HL-60 (cell line): ENCODE results near the gene STRIP2.

Experiments
- GABPA ChIP-seq: IDR thresholded peaks from 2 replicates; pipeline ENCODE4 v1.6.1; 2012; ENCODE audit warnings: low read depth
- POLR2AphosphoS5 ChIP-seq: IDR thresholded peaks from 2 replicates; pipeline ENCODE4 v1.6.1; 2012; ENCODE audit warnings: low read depth
- SPI1 ChIP-seq: IDR thresholded peaks from 2 replicates; pipeline ENCODE4 v1.6.1; 2012; ENCODE audit warnings: low read depth, mild to moderate bottlenecking, borderline replicate concordance
- TF ChIP-seq, protein P1 (sequence below): IDR thresholded peaks from 2 replicates; pipeline ENCODE4 v1.6.1; 2012; ENCODE audit warnings: low read depth; ENCODE audit not compliant: insufficient replicate concordance
- TF ChIP-seq, protein P2 (sequence below): IDR thresholded peaks from one replicate; pipeline ENCODE4 v1.5.1; 2011; ENCODE audit warnings: low read length, control low read depth, inconsistent platforms; ENCODE audit not compliant: insufficient read depth

DNA sequence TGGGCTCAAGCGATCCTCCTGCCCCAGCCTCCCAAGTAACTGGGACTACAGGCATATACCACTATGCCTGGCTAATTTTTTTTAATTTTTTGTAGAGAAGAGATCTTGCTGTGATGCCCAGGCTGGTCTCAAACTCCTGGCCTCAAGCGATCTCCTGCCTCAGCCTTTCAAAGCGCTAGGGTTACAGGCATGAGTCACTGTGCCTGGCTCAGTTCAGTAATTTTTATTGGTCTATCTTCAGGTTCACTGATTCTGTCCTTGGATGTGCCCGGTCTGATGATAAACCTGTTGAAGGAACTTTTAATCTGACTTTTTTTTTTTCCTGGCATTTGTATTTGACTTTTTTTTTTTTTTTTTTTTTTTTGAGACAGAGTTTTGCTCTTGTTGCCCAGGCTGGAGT, 40.1 kb upstream of the STRIP2 start:
- TF ChIP-seq, protein P1, sequence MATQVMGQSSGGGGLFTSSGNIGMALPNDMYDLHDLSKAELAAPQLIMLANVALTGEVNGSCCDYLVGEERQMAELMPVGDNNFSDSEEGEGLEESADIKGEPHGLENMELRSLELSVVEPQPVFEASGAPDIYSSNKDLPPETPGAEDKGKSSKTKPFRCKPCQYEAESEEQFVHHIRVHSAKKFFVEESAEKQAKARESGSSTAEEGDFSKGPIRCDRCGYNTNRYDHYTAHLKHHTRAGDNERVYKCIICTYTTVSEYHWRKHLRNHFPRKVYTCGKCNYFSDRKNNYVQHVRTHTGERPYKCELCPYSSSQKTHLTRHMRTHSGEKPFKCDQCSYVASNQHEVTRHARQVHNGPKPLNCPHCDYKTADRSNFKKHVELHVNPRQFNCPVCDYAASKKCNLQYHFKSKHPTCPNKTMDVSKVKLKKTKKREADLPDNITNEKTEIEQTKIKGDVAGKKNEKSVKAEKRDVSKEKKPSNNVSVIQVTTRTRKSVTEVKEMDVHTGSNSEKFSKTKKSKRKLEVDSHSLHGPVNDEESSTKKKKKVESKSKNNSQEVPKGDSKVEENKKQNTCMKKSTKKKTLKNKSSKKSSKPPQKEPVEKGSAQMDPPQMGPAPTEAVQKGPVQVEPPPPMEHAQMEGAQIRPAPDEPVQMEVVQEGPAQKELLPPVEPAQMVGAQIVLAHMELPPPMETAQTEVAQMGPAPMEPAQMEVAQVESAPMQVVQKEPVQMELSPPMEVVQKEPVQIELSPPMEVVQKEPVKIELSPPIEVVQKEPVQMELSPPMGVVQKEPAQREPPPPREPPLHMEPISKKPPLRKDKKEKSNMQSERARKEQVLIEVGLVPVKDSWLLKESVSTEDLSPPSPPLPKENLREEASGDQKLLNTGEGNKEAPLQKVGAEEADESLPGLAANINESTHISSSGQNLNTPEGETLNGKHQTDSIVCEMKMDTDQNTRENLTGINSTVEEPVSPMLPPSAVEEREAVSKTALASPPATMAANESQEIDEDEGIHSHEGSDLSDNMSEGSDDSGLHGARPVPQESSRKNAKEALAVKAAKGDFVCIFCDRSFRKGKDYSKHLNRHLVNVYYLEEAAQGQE: no peak
- TF ChIP-seq, protein P2, sequence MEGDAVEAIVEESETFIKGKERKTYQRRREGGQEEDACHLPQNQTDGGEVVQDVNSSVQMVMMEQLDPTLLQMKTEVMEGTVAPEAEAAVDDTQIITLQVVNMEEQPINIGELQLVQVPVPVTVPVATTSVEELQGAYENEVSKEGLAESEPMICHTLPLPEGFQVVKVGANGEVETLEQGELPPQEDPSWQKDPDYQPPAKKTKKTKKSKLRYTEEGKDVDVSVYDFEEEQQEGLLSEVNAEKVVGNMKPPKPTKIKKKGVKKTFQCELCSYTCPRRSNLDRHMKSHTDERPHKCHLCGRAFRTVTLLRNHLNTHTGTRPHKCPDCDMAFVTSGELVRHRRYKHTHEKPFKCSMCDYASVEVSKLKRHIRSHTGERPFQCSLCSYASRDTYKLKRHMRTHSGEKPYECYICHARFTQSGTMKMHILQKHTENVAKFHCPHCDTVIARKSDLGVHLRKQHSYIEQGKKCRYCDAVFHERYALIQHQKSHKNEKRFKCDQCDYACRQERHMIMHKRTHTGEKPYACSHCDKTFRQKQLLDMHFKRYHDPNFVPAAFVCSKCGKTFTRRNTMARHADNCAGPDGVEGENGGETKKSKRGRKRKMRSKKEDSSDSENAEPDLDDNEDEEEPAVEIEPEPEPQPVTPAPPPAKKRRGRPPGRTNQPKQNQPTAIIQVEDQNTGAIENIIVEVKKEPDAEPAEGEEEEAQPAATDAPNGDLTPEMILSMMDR: no peak
- TF ChIP-seq GABPA (no peak), POLR2AphosphoS5 (no peak), SPI1 (no peak)
